Upper lobe of left lung (tissue), 4 donors: ENCODE measurements around the gene LIPT2.

ENCODE experiments used
- CTCF ChIP-seq, 6 experiments: fragments of 450-650 bp in 4 of 6; fragments of 200-600 bp in 2 of 6; sonication (generic) in 2 of 6; IDR thresholded peaks; one replicate each; pipeline ENCODE4 v1.5.1; 2016 to 2019; ENCODE audit warnings: antibody characterized with exemption in 6 of 6
- EP300 ChIP-seq, 4 donors: sonication (generic); formaldehyde crosslinking; IDR thresholded peaks; one replicate each; pipeline ENCODE4 v1.5.1; 2017; ENCODE audit warnings: antibody characterized with exemption in 4 of 4, control low read depth in 2 of 4
- POLR2A ChIP-seq, 4 donors: fragments of 450-650 bp; IDR thresholded peaks; one replicate each; pipeline ENCODE4 v1.5.1; 2016 to 2017; ENCODE audit warnings: antibody characterized with exemption in 4 of 4, mild to moderate bottlenecking in 2 of 4
- POLR2AphosphoS5 ChIP-seq, 2 donors: sonication (generic); formaldehyde crosslinking; IDR thresholded peaks; one replicate each; pipeline ENCODE4 v1.5.1; 2017; ENCODE audit warnings: antibody characterized with exemption in 2 of 2

- TF ChIP-seq CTCF (IDR thresholded peaks at IDR 0.05) (no peak), EP300 (IDR thresholded peaks at IDR 0.05) (no peak), POLR2AphosphoS5 (IDR thresholded peaks at IDR 0.05) (no peak), POLR2A (IDR thresholded peaks at IDR 0.05) (no peak)
Observed at GRCh38 chr11:74479732-74480123, 13.8 kb downstream of the LIPT2 start.
